Vagina (tissue), 2 donors: Measurements from ENCODE around the gene RAPGEF4. TPM values are rescaled to one million over a fixed set of nuclear protein-coding genes. Genes with fewer than 3 reads are reported as not detected.

Experiments
- DNase-seq, 2 donors: peaks; one replicate each; pipeline ENCODE4 v3.0.0-alpha.2; 2017; ENCODE audit errors: extremely low spot score in 2 of 2
- H3K27ac ChIP-seq: fragments of 200-600 bp; sonication (generic); one replicate; pipeline ENCODE4 v1.5.1; 2019
- H3K27me3 ChIP-seq: fragments of 200-600 bp; sonication (generic); one replicate; pipeline ENCODE4 v1.5.1; 2019
- H3K36me3 ChIP-seq, 2 donors: fragments of 200-600 bp; sonication (generic); one replicate each; pipeline ENCODE4 v1.5.1; 2017 to 2019
- H3K4me1 ChIP-seq: fragments of 200-600 bp; sonication (generic); one replicate; pipeline ENCODE4 v1.5.1; 2019
- H3K4me3 ChIP-seq, 2 donors: fragments of 200-600 bp; sonication (generic); 1 replicate in 1 of 2; 2 replicates in 1 of 2; pipeline ENCODE4 v1.5.1; 2016 to 2019
- H3K9me3 ChIP-seq: fragments of 200-600 bp; sonication (generic); one replicate; pipeline ENCODE4 v1.5.1; 2019
- CTCF ChIP-seq, 3 experiments: fragments of 450-650 bp in 2 of 3; fragments of 200-600 bp in 1 of 3; sonication (generic) in 1 of 3; IDR thresholded peaks; one replicate each; pipeline ENCODE4 v1.5.1; 2017 to 2019; ENCODE audit warnings: antibody characterized with exemption in 3 of 3, mild to moderate bottlenecking in 2 of 3, moderate library complexity in 2 of 3
- POLR2A ChIP-seq, 2 donors: fragments of 450-650 bp; IDR thresholded peaks; one replicate each; pipeline ENCODE4 v1.6.1; 2017; ENCODE audit warnings: antibody characterized with exemption in 2 of 2, mild to moderate bottlenecking in 2 of 2, moderate library complexity in 2 of 2
- POLR2AphosphoS5 ChIP-seq, 2 donors: sonication (generic); formaldehyde crosslinking; IDR thresholded peaks; one replicate each; pipeline ENCODE4 v1.9.0; 2017; ENCODE audit warnings: antibody characterized with exemption in 2 of 2, mild to moderate bottlenecking in 2 of 2, low read depth in 1 of 2; ENCODE audit not compliant: insufficient read depth in 1 of 2
- intact Hi-C: fragments of 100-400 bp; cut with DNase I; formaldehyde crosslinking; loops from one replicate; pipeline ENCODE4 v1.15.1; 2023
- total RNA-seq: library from RNA; depleted of rRNA; stranded (reverse); fragments of >200 nt; gene quantifications from one replicate; pipeline ENCODE4 v1.2.3, GENCODE V29; 2016

RAPGEF4 gene
- total RNA-seq, 1 donor from 2014 or later: 18.4 TPM

GRCh38 chr2:173002751-173003541, 267.3 kb downstream of the RAPGEF4 start:
- no peaks in the 10 kb centered on the region for H3K4me1 ChIP-seq
- H3K36me3 ChIP-seq: no peaks in the 10 kb centered on the region
- H3K27me3 ChIP-seq: no peaks in the 10 kb centered on the region
- H3K9me3 ChIP-seq: no peaks in the 10 kb centered on the region
- H3K4me3 ChIP-seq: no peak overlapping the region
- H3K27ac ChIP-seq: no peak overlapping the region
- intact Hi-C loops: no loop called here
- TF ChIP-seq POLR2AphosphoS5 (IDR thresholded peaks at IDR 0.05; ENCODE audit: insufficient read depth in 1 of 2, low read depth in 1 of 2) (no peak), POLR2A (IDR thresholded peaks at IDR 0.05) (no peak), CTCF (IDR thresholded peaks at IDR 0.05) (no peak)
- DNase-seq: no peak

GRCh38 chr2:173008786-173009185, 273.1 kb downstream of the RAPGEF4 start:
- Histone ChIP-seq H3K9me3 (no peaks in the 10 kb centered on the region), H3K36me3 (no peaks in the 10 kb centered on the region), H3K4me3 (no peak overlapping the region), H3K27ac (no peak overlapping the region), H3K4me1 (no peaks in the 10 kb centered on the region), H3K27me3 (no peaks in the 10 kb centered on the region)
- TF ChIP-seq POLR2A (IDR thresholded peaks at IDR 0.05): no peak
- no peak for DNase-seq
- intact Hi-C loops: no loop called here

GRCh38 chr2:173010233-173010632, 274.6 kb downstream of the RAPGEF4 start:
- H3K36me3 ChIP-seq: no peaks in the 10 kb centered on the region
- H3K4me3 ChIP-seq: no peak overlapping the region
- no peaks in the 10 kb centered on the region for H3K4me1 ChIP-seq
- no peak for DNase-seq
- no peak for TF ChIP-seq POLR2A (IDR thresholded peaks at IDR 0.05)
- TF ChIP-seq POLR2AphosphoS5 (IDR thresholded peaks at IDR 0.05; ENCODE audit: insufficient read depth in 1 of 2, low read depth in 1 of 2): no peak
- TF ChIP-seq CTCF (IDR thresholded peaks at IDR 0.05): no peak
- H3K27ac ChIP-seq: no peak overlapping the region
- H3K27me3 ChIP-seq: no peaks in the 10 kb centered on the region
- intact Hi-C loops: loop anchor here (10.0 kb wide), 1 partner anchor 205 kb away; no protein-coding TSS in a partner anchor
- no peaks in the 10 kb centered on the region for H3K9me3 ChIP-seq

- H3K4me1 ChIP-seq: no peaks in the 10 kb centered on the region
- H3K36me3 ChIP-seq: no peaks in the 10 kb centered on the region
- no peak overlapping the region for H3K27ac ChIP-seq
- DNase-seq: no peak
- no peaks in the 10 kb centered on the region for H3K27me3 ChIP-seq
- TF ChIP-seq POLR2AphosphoS5 (IDR thresholded peaks at IDR 0.05; ENCODE audit: insufficient read depth in 1 of 2, low read depth in 1 of 2) (no peak), CTCF (IDR thresholded peaks at IDR 0.05) (no peak), POLR2A (IDR thresholded peaks at IDR 0.05) (no peak)
- H3K4me3 ChIP-seq: no peak overlapping the region
- H3K9me3 ChIP-seq: no peaks in the 10 kb centered on the region
- intact Hi-C loops: loop anchor here (10.0 kb wide), 1 partner anchor 212 kb away; no protein-coding TSS in a partner anchor
These were observed 280.8 kb downstream of the RAPGEF4 start for GRCh38 chr2:173016451-173016850.

GRCh38 chr2:173017646-173018420, 282.2 kb downstream of the RAPGEF4 start:
- intact Hi-C loops: loop anchor here (10.0 kb wide), 1 partner anchor 213 kb away; no protein-coding TSS in a partner anchor
- no peak overlapping the region for H3K27ac ChIP-seq
- H3K4me1 ChIP-seq: no peaks in the 10 kb centered on the region
- no peak for DNase-seq
- no peaks in the 10 kb centered on the region for H3K27me3 ChIP-seq
- H3K9me3 ChIP-seq: no peaks in the 10 kb centered on the region
- TF ChIP-seq POLR2A (IDR thresholded peaks at IDR 0.05) (no peak), POLR2AphosphoS5 (IDR thresholded peaks at IDR 0.05; ENCODE audit: insufficient read depth in 1 of 2, low read depth in 1 of 2) (no peak), CTCF (IDR thresholded peaks at IDR 0.05) (no peak)
- H3K36me3 ChIP-seq: no peaks in the 10 kb centered on the region
- no peak overlapping the region for H3K4me3 ChIP-seq
